ENCODE data around the gene TPI1. TPM values are rescaled to one million over a fixed set of nuclear protein-coding genes. Genes with fewer than 3 reads are reported as not detected.

The TPI1 gene
- total and polyA plus RNA-seq, 2 donors (not counting 3 experiments of a cell fraction or from before 2014, with no cell fraction given) = 643 to 1,816 TPM

GRCh38 chr12:6853626-6854025, 13.7 kb upstream of the TPI1 start:
- BruUV-seq (replicated peaks) = no TSS peak
- Histone ChIP-seq H3K9me1 (replicated peaks; ENCODE audit: control insufficient read depth, extremely low read depth, insufficient read depth, low read length) (no peaks in the 10 kb centered on the region), H3K4me2 (ENCODE audit: insufficient read depth, low read length) (peak overlapping the region; percentile 77), H3K36me3 (ENCODE audit: control insufficient read depth in 2 of 2, extremely low read depth in 1 of 2, insufficient read depth in 2 of 2, low read length in 2 of 2) (peaks cover 21 to 29% of the 10 kb centered on the region in 2 experiments), H3K9me3 (replicated peaks; ENCODE audit: control insufficient read depth, insufficient read depth, low read length) (no peaks in the 10 kb centered on the region), H2AFZ (ENCODE audit: low read depth, low read length) (no peak overlapping the region), H3K4me3 (replicated peaks in 1 of 3; ENCODE audit: insufficient read depth in 1 of 3, low read depth in 1 of 3, low read length in 3 of 3) (no peak overlapping the region), H3K79me2 (ENCODE audit: control insufficient read depth, insufficient read depth, low read length) (peaks cover 42% of the 10 kb centered on the region), H3K4me1 (ENCODE audit: control insufficient read depth, extremely low read depth, insufficient read depth, low read length) (peaks cover 24% of the 10 kb centered on the region), H3K9ac (replicated peaks; ENCODE audit: extremely low read depth, insufficient read depth, low read length) (peak overlapping the region; percentile 51), H3K27ac (ENCODE audit: insufficient read depth, low read depth, low read length) (peak overlapping the region; percentile 8), H3K27me3 (ENCODE audit: control insufficient read depth in 2 of 2, insufficient read depth in 2 of 2, low read length in 2 of 2) (no peaks in the 10 kb centered on the region), H4K20me1 (replicated peaks; ENCODE audit: control insufficient read depth, extremely low read depth, insufficient read depth, low read length) (no peaks in the 10 kb centered on the region)
- FAIRE-seq (no peak), DNase-seq (ENCODE audit: low read depth, low spot score) (no peak)
- ChIA-PET CTCF (interaction anchor here (0.9 to 4.6 kb wide), 4 partner anchors 15 to 100 kb away, joined by 5 to 30 read pairs (median 27); partner anchors contain the start of genes MLF2, SPSB2 and TPI1), POLR2A (interaction anchor here (1.5 to 3.2 kb wide), 3 partner anchors 14 to 19 kb away, joined by 3 to 48 read pairs (median 11); partner anchors contain the start of genes SPSB2 and TPI1)
- dilution Hi-C loops (cut with MboI; ENCODE audit: extremely low pct_ligation_motif_present, low sequenced_read_pairs) (no loop called here), intact Hi-C loops (cut with micrococcal nuclease) (no loop called here)
- TF ChIP-seq MYC (IDR thresholded peaks at IDR 0.05; ENCODE audit: low read depth, low read length) (no peak), JUN (IDR thresholded peaks at IDR 0.05; ENCODE audit: borderline replicate concordance, insufficient read depth, insufficient read length, low read depth) (no peak)

- dilution Hi-C loops (cut with MboI; ENCODE audit: extremely low pct_ligation_motif_present, low sequenced_read_pairs) (no loop called here), intact Hi-C loops (cut with micrococcal nuclease) (no loop called here)
- H3K4me3 ChIP-seq (replicated peaks in 1 of 3; ENCODE audit: insufficient read depth in 1 of 3, low read depth in 1 of 3, low read length in 3 of 3) = no peak overlapping the region
- no TSS peak for BruUV-seq (replicated peaks)
- no peaks in the 10 kb centered on the region for H3K9me3 ChIP-seq (replicated peaks; ENCODE audit: control insufficient read depth, insufficient read depth, low read length)
- peaks cover 23 to 30% of the 10 kb centered on the region in 2 experiments for H3K36me3 ChIP-seq (ENCODE audit: control insufficient read depth in 2 of 2, extremely low read depth in 1 of 2, insufficient read depth in 2 of 2, low read length in 2 of 2)
- H3K27ac ChIP-seq (ENCODE audit: insufficient read depth, low read depth, low read length) = no peak overlapping the region
- no peak for DNase-seq (ENCODE audit: low read depth, low spot score)
- H3K4me2 ChIP-seq (ENCODE audit: insufficient read depth, low read length) = no peak overlapping the region
- H3K9ac ChIP-seq (replicated peaks; ENCODE audit: extremely low read depth, insufficient read depth, low read length) = no peak overlapping the region
- no peaks in the 10 kb centered on the region for H3K27me3 ChIP-seq (ENCODE audit: control insufficient read depth in 2 of 2, insufficient read depth in 2 of 2, low read length in 2 of 2)
- peaks cover 24% of the 10 kb centered on the region for H3K4me1 ChIP-seq (ENCODE audit: control insufficient read depth, extremely low read depth, insufficient read depth, low read length)
- H3K9me1 ChIP-seq (replicated peaks; ENCODE audit: control insufficient read depth, extremely low read depth, insufficient read depth, low read length) = no peaks in the 10 kb centered on the region
- H4K20me1 ChIP-seq (replicated peaks; ENCODE audit: control insufficient read depth, extremely low read depth, insufficient read depth, low read length) = no peaks in the 10 kb centered on the region
- ChIA-PET POLR2A (interaction anchor here (0.7 to 1.5 kb wide), 2 partner anchors 11 to 15 kb away, joined by 3 to 4 read pairs; no protein-coding TSS in a partner anchor), CTCF (interaction anchor here (0.9 to 4.6 kb wide), 5 partner anchors 10 to 37 kb away, joined by 3 to 30 read pairs (median 6); partner anchors contain the start of genes SPSB2 and TPI1)
- TF ChIP-seq MYC (IDR thresholded peaks at IDR 0.05; ENCODE audit: low read depth, low read length) = no peak
- no peak for TF ChIP-seq CTCF (IDR thresholded peaks at IDR 0.05; ENCODE audit: extremely low read depth in 1 of 2, insufficient read depth in 1 of 2, low read depth in 1 of 2, low read length in 2 of 2)
- TF ChIP-seq JUN (IDR thresholded peaks at IDR 0.05; ENCODE audit: borderline replicate concordance, insufficient read depth, insufficient read length, low read depth) = no peak
- no peak for TF ChIP-seq POLR2A (IDR thresholded peaks at IDR 0.05; ENCODE audit: low read depth, low read length)
- TF ChIP-seq POLR2AphosphoS5 (IDR thresholded peaks at IDR 0.05; ENCODE audit: insufficient read depth, low read depth, low read length) = no peak
- no peak for TF ChIP-seq FOS (IDR thresholded peaks at IDR 0.05; ENCODE audit: borderline replicate concordance, insufficient read depth, low read length)
- no peak for TF ChIP-seq EZH2 (IDR thresholded peaks at IDR 0.05; ENCODE audit: borderline replicate concordance, low read depth, low read length, severe bottlenecking)
- no peak for TF ChIP-seq GATA2 (IDR thresholded peaks at IDR 0.05; ENCODE audit: insufficient read depth, insufficient read length, low read depth, low read length)
- TF ChIP-seq MAX (IDR thresholded peaks at IDR 0.05; ENCODE audit: insufficient read depth, insufficient read length) = no peak
- peaks cover 39% of the 10 kb centered on the region for H3K79me2 ChIP-seq (ENCODE audit: control insufficient read depth, insufficient read depth, low read length)
- H2AFZ ChIP-seq (ENCODE audit: low read depth, low read length) = no peak overlapping the region
- no peak for FAIRE-seq
Observed at GRCh38 chr12:6854036-6854435, 13.3 kb upstream of the TPI1 start.
